Liver (tissue), 9 donors: ENCODE data around the gene SLC12A1. TPM values are rescaled to one million over a fixed set of nuclear protein-coding genes. Genes with fewer than 3 reads are reported as not detected.

Experiments used
- DNase-seq: peaks from one replicate; pipeline ENCODE4 v3.0.0-alpha.2; 2017; ENCODE audit warnings: low spot score
- H3K27ac ChIP-seq, 2 donors: one replicate each; pipeline ENCODE4 v1.7.0; 2013; ENCODE audit warnings: inconsistent platforms in 2 of 2, low read length in 2 of 2, control low read depth in 1 of 2, low read depth in 1 of 2, mild to moderate bottlenecking in 1 of 2
- H3K27me3 ChIP-seq, 4 donors: one replicate each; pipeline versions ENCODE4 v1.6.1 to v1.7.0; 2013; ENCODE audit warnings: low read length in 3 of 4, inconsistent platforms in 1 of 4, mild to moderate bottlenecking in 1 of 4, moderate library complexity in 1 of 4; ENCODE audit not compliant: control insufficient read depth in 4 of 4, insufficient read depth in 4 of 4
- H3K36me3 ChIP-seq, 4 donors: one replicate each; pipeline versions ENCODE4 v1.6.1 to v1.7.0; 2013; ENCODE audit warnings: low read length in 3 of 4, mild to moderate bottlenecking in 3 of 4, low read depth in 1 of 4, moderate library complexity in 1 of 4; ENCODE audit not compliant: control insufficient read depth in 4 of 4, insufficient read depth in 3 of 4
- H3K4me1 ChIP-seq, 4 donors: one replicate each; pipeline versions ENCODE4 v1.6.1 to v1.7.0; 2013; ENCODE audit warnings: low read length in 3 of 4, mild to moderate bottlenecking in 3 of 4, moderate library complexity in 1 of 4; ENCODE audit not compliant: control insufficient read depth in 4 of 4, insufficient read depth in 4 of 4
- H3K4me3 ChIP-seq, 3 donors: one replicate each; pipeline versions ENCODE4 v1.6.1 to v1.7.0; 2013; ENCODE audit warnings: low read length in 3 of 3, control low read depth in 1 of 3, low read depth in 1 of 3, mild to moderate bottlenecking in 1 of 3
- H3K9ac ChIP-seq, 2 donors: one replicate each; pipeline ENCODE4 v1.7.0; 2013; ENCODE audit warnings: low read length in 2 of 2, mild to moderate bottlenecking in 2 of 2, moderate library complexity in 2 of 2, control low read depth in 1 of 2, low read depth in 1 of 2
- H3K9me3 ChIP-seq, 4 donors: one replicate each; pipeline versions ENCODE4 v1.6.1 to v1.7.0; 2013; ENCODE audit warnings: low read length in 3 of 4; ENCODE audit not compliant: control insufficient read depth in 4 of 4
- EGR1 ChIP-seq, 2 donors: IDR thresholded peaks; 2 replicates each; pipeline ENCODE4 v1.6.1; 2016 to 2018; ENCODE audit warnings: antibody characterized with exemption in 2 of 2, low read depth in 2 of 2
- FOXA1 ChIP-seq: IDR thresholded peaks from 2 replicates; pipeline ENCODE4 v1.6.1; 2016; ENCODE audit warnings: antibody characterized with exemption
- FOXA2 ChIP-seq: IDR thresholded peaks from 2 replicates; pipeline ENCODE4 v1.6.1; 2016; ENCODE audit warnings: antibody characterized with exemption
- GABPA ChIP-seq, 2 donors: IDR thresholded peaks in 1 of 2; conservative IDR thresholded peaks in 1 of 2; 2 replicates each; pipeline ENCODE4 v1.6.1; 2016; ENCODE audit warnings: antibody characterized with exemption in 2 of 2, mild to moderate bottlenecking in 1 of 2, moderate library complexity in 1 of 2
- HNF4A ChIP-seq, 2 donors: conservative IDR thresholded peaks; 2 replicates each; pipeline ENCODE4 v1.6.1; 2016; ENCODE audit warnings: antibody characterized with exemption in 2 of 2, mild to moderate bottlenecking in 2 of 2
- HNF4G ChIP-seq: IDR thresholded peaks from 2 replicates; pipeline ENCODE4 v1.6.1; 2016; ENCODE audit warnings: antibody characterized with exemption
- JUND ChIP-seq, 2 donors: IDR thresholded peaks; 2 replicates each; pipeline ENCODE4 v1.6.1; 2016; ENCODE audit warnings: antibody characterized with exemption in 2 of 2
- NR2F2 ChIP-seq: IDR thresholded peaks from 2 replicates; pipeline ENCODE4 v1.6.1; 2016; ENCODE audit warnings: antibody characterized with exemption
- RAD21 ChIP-seq, 2 donors: IDR thresholded peaks; 2 replicates each; pipeline ENCODE4 v1.6.1; 2016; ENCODE audit warnings: antibody characterized with exemption in 2 of 2, mild to moderate bottlenecking in 2 of 2
- RXRA ChIP-seq, 2 donors: IDR thresholded peaks; 2 replicates each; pipeline ENCODE4 v1.6.1; 2017 to 2018; ENCODE audit warnings: antibody characterized with exemption in 2 of 2, mild to moderate bottlenecking in 1 of 2
- SP1 ChIP-seq: IDR thresholded peaks from 2 replicates; pipeline ENCODE4 v1.6.1; 2018; ENCODE audit warnings: antibody characterized with exemption, mild to moderate bottlenecking
- TAF1 ChIP-seq: conservative IDR thresholded peaks from 2 replicates; pipeline ENCODE4 v1.6.1; 2016; ENCODE audit warnings: antibody characterized with exemption, mild to moderate bottlenecking
- YY1 ChIP-seq: IDR thresholded peaks from 2 replicates; pipeline ENCODE4 v1.6.1; 2016; ENCODE audit warnings: antibody characterized with exemption, mild to moderate bottlenecking
- WGBS: extraction: QIAGEN DNeasy Blood & Tissue Kit; methylation state at CpG from one replicate; pipeline ENCODE4 v1.1.7; 2013; 5-methylcytosine and 5-hydroxymethylcytosine counted together
- polyA plus RNA-seq, 2 donors: library from polyadenylated mRNA; stranded (reverse) in 1 of 2; unstranded in 1 of 2; fragments of 200-250 nt in 1 of 2; fragments of >200 nt in 1 of 2; fragmentation: Nextera tagmentation in 1 of 2; extraction: Ambion mirVana in 1 of 2; gene quantifications; one replicate each; pipeline versions ENCODE4 v1.2.1 to v1.2.3, GENCODE V29; 2013 to 2015
- total RNA-seq, 2 donors: library from RNA; depleted of rRNA; stranded (reverse); fragments of >200 nt; gene quantifications; one replicate each; pipeline ENCODE4 v1.2.3, GENCODE V29; 2014
- TF ChIP-seq, protein P1 (sequence below): fragments of 150-350 bp; IDR thresholded peaks from 2 replicates; pipeline ENCODE4 v1.5.1; 2017; ENCODE audit warnings: improper control_type of control experiment, low read depth, low read length; ENCODE audit not compliant: missing input control
- TF ChIP-seq, protein P2 (sequence below): IDR thresholded peaks from 2 replicates; pipeline ENCODE4 v1.6.1; 2016; ENCODE audit warnings: antibody characterized with exemption
- TF ChIP-seq, protein P3 (sequence below): IDR thresholded peaks from 2 replicates; pipeline ENCODE4 v1.6.1; 2016; ENCODE audit warnings: antibody characterized with exemption
- TF ChIP-seq, protein P4 (sequence below): IDR thresholded peaks from 2 replicates; pipeline ENCODE4 v1.6.1; 2016; ENCODE audit warnings: antibody characterized with exemption, mild to moderate bottlenecking
- TF ChIP-seq, protein P5 (sequence below): IDR thresholded peaks from 2 replicates; pipeline ENCODE4 v1.6.1; 2016; ENCODE audit warnings: antibody characterized with exemption
- donor health status: healthy.
- donor health status: healthy.
- donor health status: healthy.
- donor health status: healthy.
- donor health status: healthy.

The SLC12A1 gene
- total and polyA plus RNA-seq, 4 donors: 0.03 to 0.42 (median 0.09) TPM

DNA sequence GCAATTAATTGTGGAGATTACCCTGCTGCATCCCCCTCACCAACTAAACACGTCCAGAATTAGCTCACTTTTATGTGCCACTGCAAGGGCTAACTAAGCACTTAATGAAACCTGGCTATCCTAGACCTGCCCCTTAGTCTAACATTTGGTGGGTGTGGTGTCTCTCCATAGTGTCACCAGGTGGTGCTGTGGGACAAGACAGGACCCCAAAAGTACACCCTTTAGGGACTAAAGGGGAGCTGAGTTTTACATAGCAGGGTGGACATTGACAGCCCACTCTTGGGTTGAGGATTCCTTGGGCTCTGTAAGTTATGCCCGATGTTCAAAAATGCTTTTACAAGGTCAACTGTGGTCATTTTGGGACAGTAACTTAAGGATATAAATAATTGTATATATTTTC lies 130.8 kb downstream of the SLC12A1 start:
- H3K27me3 ChIP-seq: no peaks in the 10 kb centered on the region
- peaks cover 2 to 7% (median 5%) of the 10 kb centered on the region in 4 donors for H3K4me1 ChIP-seq
- H3K36me3 ChIP-seq: peaks cover 0 to 25% (median 16%) of the 10 kb centered on the region in 4 donors
- no peaks in the 10 kb centered on the region for H3K9me3 ChIP-seq
- no peak overlapping the region for H3K9ac ChIP-seq
- H3K4me3 ChIP-seq: no peak overlapping the region
- H3K27ac ChIP-seq: no peak overlapping the region
- WGBS: 86% methylated on average over 2 of the region's 2 CpGs
- no peak for TF ChIP-seq SP1
- TF ChIP-seq, protein P1, sequence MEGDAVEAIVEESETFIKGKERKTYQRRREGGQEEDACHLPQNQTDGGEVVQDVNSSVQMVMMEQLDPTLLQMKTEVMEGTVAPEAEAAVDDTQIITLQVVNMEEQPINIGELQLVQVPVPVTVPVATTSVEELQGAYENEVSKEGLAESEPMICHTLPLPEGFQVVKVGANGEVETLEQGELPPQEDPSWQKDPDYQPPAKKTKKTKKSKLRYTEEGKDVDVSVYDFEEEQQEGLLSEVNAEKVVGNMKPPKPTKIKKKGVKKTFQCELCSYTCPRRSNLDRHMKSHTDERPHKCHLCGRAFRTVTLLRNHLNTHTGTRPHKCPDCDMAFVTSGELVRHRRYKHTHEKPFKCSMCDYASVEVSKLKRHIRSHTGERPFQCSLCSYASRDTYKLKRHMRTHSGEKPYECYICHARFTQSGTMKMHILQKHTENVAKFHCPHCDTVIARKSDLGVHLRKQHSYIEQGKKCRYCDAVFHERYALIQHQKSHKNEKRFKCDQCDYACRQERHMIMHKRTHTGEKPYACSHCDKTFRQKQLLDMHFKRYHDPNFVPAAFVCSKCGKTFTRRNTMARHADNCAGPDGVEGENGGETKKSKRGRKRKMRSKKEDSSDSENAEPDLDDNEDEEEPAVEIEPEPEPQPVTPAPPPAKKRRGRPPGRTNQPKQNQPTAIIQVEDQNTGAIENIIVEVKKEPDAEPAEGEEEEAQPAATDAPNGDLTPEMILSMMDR: no peak
- TF ChIP-seq JUND (IDR thresholded peaks at IDR 0.05): no peak
- TF ChIP-seq RXRA (IDR thresholded peaks at IDR 0.05): no peak
- no peak for TF ChIP-seq EGR1 (IDR thresholded peaks at IDR 0.05; ENCODE audit: low read depth in 2 of 2)
- TF ChIP-seq NR2F2: no peak
- no peak for TF ChIP-seq TAF1
- no peak for TF ChIP-seq YY1
- no peak for TF ChIP-seq HNF4G
- no peak for TF ChIP-seq HNF4A (conservative IDR thresholded peaks at IDR 0.05)
- no peak for TF ChIP-seq GABPA (IDR thresholded peaks at IDR 0.05 in 1 of 2, conservative IDR thresholded peaks at IDR 0.05 in 1 of 2)
- TF ChIP-seq, protein P2, sequence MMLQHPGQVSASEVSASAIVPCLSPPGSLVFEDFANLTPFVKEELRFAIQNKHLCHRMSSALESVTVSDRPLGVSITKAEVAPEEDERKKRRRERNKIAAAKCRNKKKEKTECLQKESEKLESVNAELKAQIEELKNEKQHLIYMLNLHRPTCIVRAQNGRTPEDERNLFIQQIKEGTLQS: no peak
- TF ChIP-seq, protein P3, sequence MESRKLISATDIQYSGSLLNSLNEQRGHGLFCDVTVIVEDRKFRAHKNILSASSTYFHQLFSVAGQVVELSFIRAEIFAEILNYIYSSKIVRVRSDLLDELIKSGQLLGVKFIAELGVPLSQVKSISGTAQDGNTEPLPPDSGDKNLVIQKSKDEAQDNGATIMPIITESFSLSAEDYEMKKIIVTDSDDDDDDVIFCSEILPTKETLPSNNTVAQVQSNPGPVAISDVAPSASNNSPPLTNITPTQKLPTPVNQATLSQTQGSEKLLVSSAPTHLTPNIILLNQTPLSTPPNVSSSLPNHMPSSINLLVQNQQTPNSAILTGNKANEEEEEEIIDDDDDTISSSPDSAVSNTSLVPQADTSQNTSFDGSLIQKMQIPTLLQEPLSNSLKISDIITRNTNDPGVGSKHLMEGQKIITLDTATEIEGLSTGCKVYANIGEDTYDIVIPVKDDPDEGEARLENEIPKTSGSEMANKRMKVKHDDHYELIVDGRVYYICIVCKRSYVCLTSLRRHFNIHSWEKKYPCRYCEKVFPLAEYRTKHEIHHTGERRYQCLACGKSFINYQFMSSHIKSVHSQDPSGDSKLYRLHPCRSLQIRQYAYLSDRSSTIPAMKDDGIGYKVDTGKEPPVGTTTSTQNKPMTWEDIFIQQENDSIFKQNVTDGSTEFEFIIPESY: no peak
- TF ChIP-seq FOXA2: no peak
- TF ChIP-seq, protein P4, sequence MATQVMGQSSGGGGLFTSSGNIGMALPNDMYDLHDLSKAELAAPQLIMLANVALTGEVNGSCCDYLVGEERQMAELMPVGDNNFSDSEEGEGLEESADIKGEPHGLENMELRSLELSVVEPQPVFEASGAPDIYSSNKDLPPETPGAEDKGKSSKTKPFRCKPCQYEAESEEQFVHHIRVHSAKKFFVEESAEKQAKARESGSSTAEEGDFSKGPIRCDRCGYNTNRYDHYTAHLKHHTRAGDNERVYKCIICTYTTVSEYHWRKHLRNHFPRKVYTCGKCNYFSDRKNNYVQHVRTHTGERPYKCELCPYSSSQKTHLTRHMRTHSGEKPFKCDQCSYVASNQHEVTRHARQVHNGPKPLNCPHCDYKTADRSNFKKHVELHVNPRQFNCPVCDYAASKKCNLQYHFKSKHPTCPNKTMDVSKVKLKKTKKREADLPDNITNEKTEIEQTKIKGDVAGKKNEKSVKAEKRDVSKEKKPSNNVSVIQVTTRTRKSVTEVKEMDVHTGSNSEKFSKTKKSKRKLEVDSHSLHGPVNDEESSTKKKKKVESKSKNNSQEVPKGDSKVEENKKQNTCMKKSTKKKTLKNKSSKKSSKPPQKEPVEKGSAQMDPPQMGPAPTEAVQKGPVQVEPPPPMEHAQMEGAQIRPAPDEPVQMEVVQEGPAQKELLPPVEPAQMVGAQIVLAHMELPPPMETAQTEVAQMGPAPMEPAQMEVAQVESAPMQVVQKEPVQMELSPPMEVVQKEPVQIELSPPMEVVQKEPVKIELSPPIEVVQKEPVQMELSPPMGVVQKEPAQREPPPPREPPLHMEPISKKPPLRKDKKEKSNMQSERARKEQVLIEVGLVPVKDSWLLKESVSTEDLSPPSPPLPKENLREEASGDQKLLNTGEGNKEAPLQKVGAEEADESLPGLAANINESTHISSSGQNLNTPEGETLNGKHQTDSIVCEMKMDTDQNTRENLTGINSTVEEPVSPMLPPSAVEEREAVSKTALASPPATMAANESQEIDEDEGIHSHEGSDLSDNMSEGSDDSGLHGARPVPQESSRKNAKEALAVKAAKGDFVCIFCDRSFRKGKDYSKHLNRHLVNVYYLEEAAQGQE: no peak
- no peak for TF ChIP-seq RAD21 (IDR thresholded peaks at IDR 0.05)
- no peak for DNase-seq

DNA sequence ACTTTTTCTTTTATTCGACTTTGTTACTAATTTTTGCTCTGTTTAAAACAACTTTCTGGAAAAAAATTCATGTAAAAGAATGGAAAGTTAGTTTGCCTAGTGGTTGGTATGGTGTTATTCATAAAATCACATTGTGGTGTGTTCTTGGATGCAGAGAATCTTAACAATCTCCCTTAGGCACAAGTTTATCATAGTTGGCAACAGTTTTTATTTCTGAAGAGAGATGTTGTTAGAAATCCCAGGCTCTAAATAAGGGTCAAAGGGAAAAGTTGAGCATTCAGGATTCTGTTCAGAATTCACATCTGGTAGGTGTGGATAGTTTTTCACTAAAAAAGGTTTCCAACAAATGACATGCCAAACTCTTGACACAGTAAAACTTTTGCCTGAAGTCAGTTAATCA lies 131.5 kb downstream of the SLC12A1 start:
- TF ChIP-seq TAF1: no peak
- TF ChIP-seq FOXA1: no peak
- TF ChIP-seq RXRA (IDR thresholded peaks at IDR 0.05): no peak
- no peak for TF ChIP-seq SP1
- TF ChIP-seq FOXA2: no peak
- TF ChIP-seq, protein P2: no peak
- TF ChIP-seq NR2F2: no peak
- no peak for TF ChIP-seq GABPA (IDR thresholded peaks at IDR 0.05 in 1 of 2, conservative IDR thresholded peaks at IDR 0.05 in 1 of 2)
- no peak for TF ChIP-seq YY1
- TF ChIP-seq HNF4G: no peak
- TF ChIP-seq, protein P5, sequence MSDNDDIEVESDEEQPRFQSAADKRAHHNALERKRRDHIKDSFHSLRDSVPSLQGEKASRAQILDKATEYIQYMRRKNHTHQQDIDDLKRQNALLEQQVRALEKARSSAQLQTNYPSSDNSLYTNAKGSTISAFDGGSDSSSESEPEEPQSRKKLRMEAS: no peak
- no peak for TF ChIP-seq RAD21 (IDR thresholded peaks at IDR 0.05)
- TF ChIP-seq, protein P3: no peak
- DNase-seq: no peak
- no peaks in the 10 kb centered on the region for H3K9me3 ChIP-seq
- H3K27ac ChIP-seq: no peak overlapping the region
- H3K4me1 ChIP-seq: peaks cover 0 to under 1% (median 0%) of the 10 kb centered on the region in 4 donors
- H3K4me3 ChIP-seq: no peak overlapping the region
- H3K36me3 ChIP-seq: peaks cover 0 to 27% (median 19%) of the 10 kb centered on the region in 4 donors
- H3K27me3 ChIP-seq: no peaks in the 10 kb centered on the region
- WGBS: 95% methylated on average over 1 of the region's 1 CpG
- no peak overlapping the region for H3K9ac ChIP-seq
